ENCODE results near the gene BCL11B. TPM values are rescaled to one million over a fixed set of nuclear protein-coding genes. Genes with fewer than 3 reads are reported as not detected.

The BCL11B gene
- total RNA-seq, 1 donor from 2014 or later: 0.16 TPM

- Mint-ChIP-seq H3K27me3 (ENCODE audit: unreplicated experiment) (no peaks in the 10 kb centered on the region), H3K4me3 (ENCODE audit: unreplicated experiment) (no peak overlapping the region), H3K36me3 (ENCODE audit: unreplicated experiment) (no peaks in the 10 kb centered on the region), H3K27ac (ENCODE audit: unreplicated experiment) (no peak overlapping the region), H3K4me1 (ENCODE audit: unreplicated experiment) (no peaks in the 10 kb centered on the region), H3K9me3 (ENCODE audit: unreplicated experiment) (no peaks in the 10 kb centered on the region)
- no peak for TF ChIP-seq CTCF (IDR thresholded peaks at IDR 0.05)
- peak; percentile 67 for DNase-seq (ENCODE audit: extremely low spot score, unreplicated experiment)
Observed at GRCh38 chr14:99318091-99318958, 46.3 kb upstream of the BCL11B start.

- peak; percentile 70 for DNase-seq (ENCODE audit: extremely low spot score, unreplicated experiment)
- no peaks in the 10 kb centered on the region for H3K4me1 Mint-ChIP-seq (ENCODE audit: unreplicated experiment)
- H3K36me3 Mint-ChIP-seq (ENCODE audit: unreplicated experiment): no peaks in the 10 kb centered on the region
- no peaks in the 10 kb centered on the region for H3K9me3 Mint-ChIP-seq (ENCODE audit: unreplicated experiment)
- H3K27ac Mint-ChIP-seq (ENCODE audit: unreplicated experiment): no peak overlapping the region
- no peaks in the 10 kb centered on the region for H3K27me3 Mint-ChIP-seq (ENCODE audit: unreplicated experiment)
- TF ChIP-seq CTCF (IDR thresholded peaks at IDR 0.05): no peak
- H3K4me3 Mint-ChIP-seq (ENCODE audit: unreplicated experiment): no peak overlapping the region
Observed at GRCh38 chr14:99317231-99318090, 45.5 kb upstream of the BCL11B start.

GRCh38 chr14:99316281-99317163, 44.5 kb upstream of the BCL11B start:
- no peaks in the 10 kb centered on the region for H3K4me1 Mint-ChIP-seq (ENCODE audit: unreplicated experiment)
- no peaks in the 10 kb centered on the region for H3K9me3 Mint-ChIP-seq (ENCODE audit: unreplicated experiment)
- no peak overlapping the region for H3K27ac Mint-ChIP-seq (ENCODE audit: unreplicated experiment)
- no peak for TF ChIP-seq CTCF (IDR thresholded peaks at IDR 0.05)
- H3K27me3 Mint-ChIP-seq (ENCODE audit: unreplicated experiment): no peaks in the 10 kb centered on the region
- no peak overlapping the region for H3K4me3 Mint-ChIP-seq (ENCODE audit: unreplicated experiment)
- peak; percentile 77 for DNase-seq (ENCODE audit: extremely low spot score, unreplicated experiment)
- H3K36me3 Mint-ChIP-seq (ENCODE audit: unreplicated experiment): no peaks in the 10 kb centered on the region

GRCh38 chr14:99315197-99315596, 43.2 kb upstream of the BCL11B start:
- H3K9me3 Mint-ChIP-seq (ENCODE audit: unreplicated experiment): peaks cover 4% of the 10 kb centered on the region
- peaks cover 5% of the 10 kb centered on the region for H3K27me3 Mint-ChIP-seq (ENCODE audit: unreplicated experiment)
- H3K36me3 Mint-ChIP-seq (ENCODE audit: unreplicated experiment): no peaks in the 10 kb centered on the region
- peak; percentile 4 for DNase-seq (ENCODE audit: extremely low spot score, unreplicated experiment)
- no peak overlapping the region for H3K4me3 Mint-ChIP-seq (ENCODE audit: unreplicated experiment)
- TF ChIP-seq CTCF (IDR thresholded peaks at IDR 0.05): no peak
- no peak overlapping the region for H3K27ac Mint-ChIP-seq (ENCODE audit: unreplicated experiment)
- no peaks in the 10 kb centered on the region for H3K4me1 Mint-ChIP-seq (ENCODE audit: unreplicated experiment)
